PC-3 (cell line): ENCODE data around the gene PDZD2. TPM values are rescaled to one million over a fixed set of nuclear protein-coding genes. Genes with fewer than 3 reads are reported as not detected.

Experiments
- ATAC-seq: fragments of 200-7000 bp; cut with Tn5 transposase; 2 replicates; pipeline ENCODE4 v1.9.1; 2020; ENCODE audit warnings: mild to moderate bottlenecking, moderate library complexity
- BruUV-seq: library from RNA; stranded (reverse); fragments of 400-500 nt; replicated peaks from 2 replicates; lab custom pipeline; 2021; lab: Mats Ljungman, UMichigan
- CTCF ChIA-PET: fragments of 300-600 bp; sonication (Branson Sonifier 250); formaldehyde crosslinking; loops from one replicate; lab custom pipeline; 2022; ENCODE audit warnings: antibody characterized with exemption; lab: Charles Lee
- POLR2A ChIA-PET: fragments of 300-600 bp; sonication (Branson Sonifier 250); formaldehyde crosslinking; loops from one replicate; lab custom pipeline; 2022; ENCODE audit warnings: antibody characterized with exemption; ENCODE audit not compliant: unreplicated experiment; lab: Charles Lee
- DNase-seq: peaks from one replicate; pipeline ENCODE4 v3.0.0-alpha.2; 2015
- H2AFZ ChIP-seq: fragments of 300-600 bp; sonication (generic); 2 replicates; pipeline ENCODE4 v1.6.0; 2016; ENCODE audit warnings: antibody characterized with exemption, low read length
- H3F3A ChIP-seq: fragments of 300-600 bp; sonication (generic); one replicate; pipeline ENCODE4 v1.6.0; 2017; ENCODE audit warnings: antibody characterized with exemption, low read length, control low read depth, mild to moderate bottlenecking; ENCODE audit not compliant: unreplicated experiment
- H3K27ac ChIP-seq: fragments of 300-600 bp; sonication (generic); 2 replicates; pipeline ENCODE4 v1.5.1; 2016; ENCODE audit warnings: mild to moderate bottlenecking, low read length
- H3K27me3 ChIP-seq: fragments of 300-600 bp; sonication (generic); 2 replicates; pipeline ENCODE4 v1.6.1; 2016; ENCODE audit warnings: low read length, mixed read lengths
- H3K36me3 ChIP-seq: fragments of 300-600 bp; sonication (generic); 2 replicates; pipeline ENCODE4 v1.6.1; 2016; ENCODE audit warnings: low read depth, mixed run types, low read length, mixed read lengths
- H3K4me1 ChIP-seq: fragments of 300-600 bp; sonication (generic); 2 replicates; pipeline ENCODE4 v1.5.1; 2016; ENCODE audit warnings: low read length; ENCODE audit not compliant: insufficient read depth
- H3K4me2 ChIP-seq: fragments of 300-600 bp; sonication (generic); 2 replicates; pipeline ENCODE4 v1.6.0; 2016; ENCODE audit warnings: low read length
- H3K4me3 ChIP-seq: fragments of 300-600 bp; sonication (generic); 2 replicates; pipeline ENCODE4 v1.5.1; 2016; ENCODE audit warnings: mild to moderate bottlenecking, low read length, mixed read lengths
- H3K79me2 ChIP-seq: fragments of 300-600 bp; sonication (generic); 2 replicates; pipeline ENCODE4 v1.6.1; 2017; ENCODE audit warnings: low read length, mixed read lengths
- H3K9ac ChIP-seq: fragments of 300-600 bp; sonication (generic); 2 replicates; pipeline ENCODE4 v1.6.0; 2016; ENCODE audit warnings: mild to moderate bottlenecking, low read length
- H3K9me2 ChIP-seq: fragments of 300-600 bp; sonication (generic); replicated peaks from 2 replicates; pipeline ENCODE4 v1.6.1; 2016; ENCODE audit warnings: mixed run types, low read length, mixed read lengths
- H3K9me3 ChIP-seq: fragments of 300-600 bp; sonication (generic); 2 replicates; pipeline ENCODE4 v1.6.1; 2016; ENCODE audit warnings: low read length, mixed read lengths
- H4K20me1 ChIP-seq: fragments of 300-600 bp; sonication (generic); 2 replicates; pipeline ENCODE4 v1.6.1; 2016; ENCODE audit warnings: low read length, mixed read lengths
- CTCF ChIP-seq: fragments of 300-600 bp; sonication (generic); conservative IDR thresholded peaks from 2 replicates; pipeline ENCODE4 v1.5.1; 2017; ENCODE audit warnings: antibody characterized with exemption, low read depth, mild to moderate bottlenecking, low read length
- EZH2 ChIP-seq: fragments of 300-600 bp; sonication (generic); IDR thresholded peaks from one replicate; pipeline ENCODE4 v1.6.1; 2017; ENCODE audit warnings: antibody characterized with exemption, mild to moderate bottlenecking, low read length; ENCODE audit not compliant: unreplicated experiment
- EZH2phosphoT487 ChIP-seq: fragments of 300-600 bp; sonication (generic); IDR thresholded peaks from 2 replicates; pipeline ENCODE4 v1.6.1; 2018; ENCODE audit warnings: mild to moderate bottlenecking, antibody characterized with exemption, low read length, borderline replicate concordance
- intact Hi-C: fragments of 100-400 bp; cut with micrococcal nuclease; formaldehyde crosslinking; loops from 2 replicates; pipeline ENCODE4 v1.9.0; 2023
- total RNA-seq: library from RNA; depleted of rRNA; stranded (reverse); fragments of >200 nt; gene quantifications from 2 replicates; pipeline ENCODE4 v1.2.3, GENCODE V29; 2014

Gene PDZD2
- total RNA-seq, 1 experiment from 2014 or later, result 2.0 TPM

GRCh38 chr5:31657315-31657979 lies 18.5 kb downstream of the PDZD2 start:
- intact Hi-C loops, result no loop called here
- no peak for ATAC-seq
- Histone ChIP-seq H3K9ac (no peak overlapping the region), H3K79me2 (no peaks in the 10 kb centered on the region), H2AFZ (no peak overlapping the region), H3K9me2 (no peaks in the 10 kb centered on the region), H3F3A (no peaks in the 10 kb centered on the region), H3K4me1 (peaks cover 5% of the 10 kb centered on the region; the same call in 1 of the 2 replicates), H3K4me2 (no peak overlapping the region), H4K20me1 (no peaks in the 10 kb centered on the region), H3K36me3 (no peaks in the 10 kb centered on the region), H3K27ac (no peak overlapping the region), H3K27me3 (peaks cover 62% of the 10 kb centered on the region), H3K9me3 (no peaks in the 10 kb centered on the region), H3K4me3 (no peak overlapping the region)
- no peak for TF ChIP-seq CTCF
- no peak for TF ChIP-seq EZH2
- TF ChIP-seq EZH2phosphoT487, result no peak
- no TSS peak for BruUV-seq
- POLR2A ChIA-PET, result no interaction called here
- no peak for DNase-seq
- CTCF ChIA-PET, result no interaction called here

GRCh38 chr5:31661257-31661656 lies 22.3 kb downstream of the PDZD2 start:
- Histone ChIP-seq H2AFZ (no peak overlapping the region), H3K4me3 (no peak overlapping the region), H3K79me2 (no peaks in the 10 kb centered on the region), H3K4me1 (peaks cover 5% of the 10 kb centered on the region; the same call in 1 of the 2 replicates), H3K36me3 (no peaks in the 10 kb centered on the region), H3K4me2 (no peak overlapping the region), H3K9ac (no peak overlapping the region), H3K27ac (no peak overlapping the region), H3K27me3 (peaks cover 44% of the 10 kb centered on the region), H3F3A (no peaks in the 10 kb centered on the region), H4K20me1 (no peaks in the 10 kb centered on the region), H3K9me3 (no peaks in the 10 kb centered on the region), H3K9me2 (no peaks in the 10 kb centered on the region)
- CTCF ChIA-PET, result no interaction called here
- peak; percentile 63 for DNase-seq
- BruUV-seq, result no TSS peak
- no peak for TF ChIP-seq EZH2
- TF ChIP-seq CTCF, result no peak
- no peak for TF ChIP-seq EZH2phosphoT487
- POLR2A ChIA-PET, result no interaction called here
- intact Hi-C loops, result no loop called here
- 0 out of 2 replicates have a peak, but pooled peaks have one; percentile 24 for ATAC-seq

GRCh38 chr5:31663519-31663918 lies 24.6 kb downstream of the PDZD2 start:
- H3F3A ChIP-seq, result no peaks in the 10 kb centered on the region
- BruUV-seq, result no TSS peak
- H3K27me3 ChIP-seq, result peaks cover 30% of the 10 kb centered on the region
- no peaks in the 10 kb centered on the region for H3K9me2 ChIP-seq
- no peaks in the 10 kb centered on the region for H4K20me1 ChIP-seq
- no peak overlapping the region for H3K4me2 ChIP-seq
- no peaks in the 10 kb centered on the region for H3K9me3 ChIP-seq
- H3K27ac ChIP-seq, result no peak overlapping the region
- no peak overlapping the region for H3K4me3 ChIP-seq
- CTCF ChIA-PET, result interaction anchor here (1.0 kb wide), 1 partner anchor 145 kb away, joined by 4 read pairs; no protein-coding TSS in a partner anchor
- intact Hi-C loops, result no loop called here
- peaks cover 5% of the 10 kb centered on the region; the same call in 1 of the 2 replicates for H3K4me1 ChIP-seq
- H3K36me3 ChIP-seq, result no peaks in the 10 kb centered on the region
- TF ChIP-seq CTCF (no peak), EZH2phosphoT487 (no peak), EZH2 (no peak)
- DNase-seq (peak; percentile 30), ATAC-seq (no peak)
- POLR2A ChIA-PET, result no interaction called here
- no peaks in the 10 kb centered on the region for H3K79me2 ChIP-seq
- no peak overlapping the region for H2AFZ ChIP-seq
- H3K9ac ChIP-seq, result no peak overlapping the region
